Brain microvascular endothelial cell (primary cell): ENCODE data around the gene MARK2.

ENCODE experiments used
- DNase-seq: peaks from one replicate; pipeline ENCODE4 v3.0.0-alpha.2; 2020
- H3K27ac ChIP-seq: fragments of 250-450 bp; sonication (Bioruptor Pico); 2 replicates; pipeline ENCODE4 v1.5.1; 2020; ENCODE audit warnings: mild to moderate bottlenecking, moderate library complexity
- H3K27me3 ChIP-seq: fragments of 250-450 bp; sonication (Bioruptor Pico); replicated peaks from 2 replicates; pipeline ENCODE4 v1.5.1; 2020; ENCODE audit warnings: mild to moderate bottlenecking
- H3K36me3 ChIP-seq: fragments of 250-450 bp; sonication (Bioruptor Pico); replicated peaks from 2 replicates; pipeline ENCODE4 v1.5.1; 2020; ENCODE audit warnings: mild to moderate bottlenecking
- H3K4me3 ChIP-seq: 2 replicates; pipeline ENCODE4 v1.5.1; 2011; ENCODE audit warnings: low read depth, mild to moderate bottlenecking, control low read depth, low read length, moderate library complexity
- CTCF ChIP-seq: IDR thresholded peaks from 2 replicates; pipeline ENCODE4 v1.5.1; 2011; ENCODE audit warnings: low read depth, mild to moderate bottlenecking, moderate library complexity, low read length, control low read depth, inconsistent platforms; ENCODE audit errors: missing control alignments
- in situ Hi-C: cut with HindIII; loops from 2 replicates; pipeline ENCODE4 v1.10.0; 2017; ENCODE audit warnings: low sequenced_read_pairs, low pct_ligation_motif_present

MARK2 gene

GRCh38 chr11:63869171-63869591, 30.3 kb downstream of the MARK2 start:
- Histone ChIP-seq H3K27ac (no peak overlapping the region), H3K27me3 (no peaks in the 10 kb centered on the region), H3K4me3 (no peak overlapping the region), H3K36me3 (no peaks in the 10 kb centered on the region)
- TF ChIP-seq CTCF = no peak
- DNase-seq = no peak
- in situ Hi-C loops = no loop called here

GRCh38 chr11:63869683-63870082, 30.8 kb downstream of the MARK2 start:
- Histone ChIP-seq H3K27ac (no peak overlapping the region), H3K36me3 (no peaks in the 10 kb centered on the region), H3K27me3 (no peaks in the 10 kb centered on the region), H3K4me3 (no peak overlapping the region)
- no peak for TF ChIP-seq CTCF
- no peak for DNase-seq
- in situ Hi-C loops = no loop called here

GRCh38 chr11:63870351-63871140, 31.6 kb downstream of the MARK2 start:
- Histone ChIP-seq H3K4me3 (no peak overlapping the region), H3K27me3 (no peaks in the 10 kb centered on the region), H3K36me3 (no peaks in the 10 kb centered on the region), H3K27ac (no peak overlapping the region)
- TF ChIP-seq CTCF = no peak
- DNase-seq = no peak
- in situ Hi-C loops = no loop called here

GRCh38 chr11:63871962-63872799, 33.3 kb downstream of the MARK2 start:
- peak; percentile 62 for TF ChIP-seq CTCF
- in situ Hi-C loops = no loop called here
- Histone ChIP-seq H3K36me3 (no peaks in the 10 kb centered on the region), H3K27me3 (no peaks in the 10 kb centered on the region), H3K27ac (no peak overlapping the region), H3K4me3 (no peak overlapping the region)
- DNase-seq = peak; percentile 87

- no peaks in the 10 kb centered on the region for H3K36me3 ChIP-seq
- no peak overlapping the region for H3K27ac ChIP-seq
- in situ Hi-C loops = no loop called here
- no peak for TF ChIP-seq CTCF
- no peaks in the 10 kb centered on the region for H3K27me3 ChIP-seq
- no peak for DNase-seq
- H3K4me3 ChIP-seq = no peak overlapping the region
Observed at GRCh38 chr11:63872800-63873197, 33.9 kb downstream of the MARK2 start.
